ENCODE measurements around the gene CGA. TPM values are rescaled to one million over a fixed set of nuclear protein-coding genes. Genes with fewer than 3 reads are reported as not detected.

The CGA gene
- total and polyA plus RNA-seq, 10 donors, result not detected

DNA sequence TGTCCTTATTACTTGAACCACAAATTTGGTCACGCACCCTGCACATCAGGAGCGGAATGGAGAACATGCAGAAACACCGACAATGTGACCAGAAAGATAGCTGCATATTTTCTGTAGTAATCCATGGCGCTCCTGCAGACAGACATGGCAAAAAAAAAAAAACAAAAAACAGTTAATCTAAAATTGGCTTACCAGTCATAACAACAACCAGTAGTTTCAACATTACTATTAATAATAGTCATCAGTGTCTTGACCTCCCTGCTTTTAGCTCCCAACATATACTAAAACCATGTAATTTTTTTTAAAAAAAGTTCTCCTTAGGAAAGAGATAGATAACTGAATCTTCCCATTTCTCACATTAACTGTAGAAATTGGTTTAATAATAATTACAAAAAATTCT lies 6.8 kb downstream of the CGA start:
- Histone ChIP-seq H3K27ac (no peak overlapping the region), H3K4me1 (no peaks in the 10 kb centered on the region), H3K27me3 (replicated peaks in 1 of 7) (peaks cover 0 to 6% (median 0%) of the 10 kb centered on the region in 7 donors), H3K36me3 (no peaks in the 10 kb centered on the region), H3K9me3 (no peaks in the 10 kb centered on the region), H3K4me3 (no peak overlapping the region)
- intact Hi-C loops (cut with DNase I; ENCODE audit: low total_unique reads), result no loop called here
- no peak for DNase-seq
- no peak for TF ChIP-seq POLR2A (IDR thresholded peaks at IDR 0.05)
- TF ChIP-seq, protein P1, sequence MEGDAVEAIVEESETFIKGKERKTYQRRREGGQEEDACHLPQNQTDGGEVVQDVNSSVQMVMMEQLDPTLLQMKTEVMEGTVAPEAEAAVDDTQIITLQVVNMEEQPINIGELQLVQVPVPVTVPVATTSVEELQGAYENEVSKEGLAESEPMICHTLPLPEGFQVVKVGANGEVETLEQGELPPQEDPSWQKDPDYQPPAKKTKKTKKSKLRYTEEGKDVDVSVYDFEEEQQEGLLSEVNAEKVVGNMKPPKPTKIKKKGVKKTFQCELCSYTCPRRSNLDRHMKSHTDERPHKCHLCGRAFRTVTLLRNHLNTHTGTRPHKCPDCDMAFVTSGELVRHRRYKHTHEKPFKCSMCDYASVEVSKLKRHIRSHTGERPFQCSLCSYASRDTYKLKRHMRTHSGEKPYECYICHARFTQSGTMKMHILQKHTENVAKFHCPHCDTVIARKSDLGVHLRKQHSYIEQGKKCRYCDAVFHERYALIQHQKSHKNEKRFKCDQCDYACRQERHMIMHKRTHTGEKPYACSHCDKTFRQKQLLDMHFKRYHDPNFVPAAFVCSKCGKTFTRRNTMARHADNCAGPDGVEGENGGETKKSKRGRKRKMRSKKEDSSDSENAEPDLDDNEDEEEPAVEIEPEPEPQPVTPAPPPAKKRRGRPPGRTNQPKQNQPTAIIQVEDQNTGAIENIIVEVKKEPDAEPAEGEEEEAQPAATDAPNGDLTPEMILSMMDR (IDR thresholded peaks at IDR 0.05 in 8 of 11, conservative IDR thresholded peaks at IDR 0.05 in 3 of 11), result no peak
- TF ChIP-seq POLR2AphosphoS5 (IDR thresholded peaks at IDR 0.05), result no peak
- 72 to 88% (median 85%) methylated on average over 4 of the region's 4 CpGs for WGBS, 5 donors

DNA sequence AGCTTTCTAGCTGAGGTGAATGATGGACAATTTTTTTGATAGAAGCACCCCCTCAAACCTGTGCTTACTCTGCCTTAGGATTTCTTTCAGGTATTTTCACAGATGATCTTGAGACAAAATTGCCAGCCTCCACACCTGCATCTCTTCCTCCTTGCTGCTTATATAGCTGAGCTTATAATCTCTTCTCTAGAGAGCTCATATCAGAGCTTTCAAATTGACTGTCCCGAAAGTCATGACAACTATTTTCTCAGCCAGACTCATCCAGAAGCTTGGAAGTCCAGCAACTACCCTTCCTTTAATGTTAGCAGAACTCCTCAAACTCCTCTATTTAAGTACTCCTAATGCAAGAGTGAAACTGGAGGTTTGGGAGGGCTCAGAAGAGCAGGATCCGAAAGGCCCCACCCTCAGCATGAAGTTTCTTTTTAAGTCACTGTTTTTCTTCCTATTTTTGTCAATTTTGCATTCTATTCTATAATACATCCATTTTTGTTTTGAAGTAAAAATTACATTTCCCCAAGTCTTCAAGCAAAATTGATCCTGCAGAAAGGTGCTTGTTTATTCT lies 12.7 kb downstream of the CGA start:
- Histone ChIP-seq H3K27me3 (replicated peaks in 1 of 7) (peaks cover 0 to 6% (median 0%) of the 10 kb centered on the region in 7 donors), H3K4me3 (no peak overlapping the region), H3K27ac (no peak overlapping the region), H3K36me3 (no peaks in the 10 kb centered on the region), H3K4me1 (no peaks in the 10 kb centered on the region), H3K9me3 (no peaks in the 10 kb centered on the region)
- TF ChIP-seq, protein P1 (IDR thresholded peaks at IDR 0.05 in 8 of 11, conservative IDR thresholded peaks at IDR 0.05 in 3 of 11), result no peak
- TF ChIP-seq POLR2AphosphoS5 (IDR thresholded peaks at IDR 0.05), result no peak
- no peak for TF ChIP-seq POLR2A (IDR thresholded peaks at IDR 0.05)
- 67 to 81% (median 73%) methylated on average over 2 of the region's 2 CpGs for WGBS, 5 donors
- DNase-seq, result no peak
- intact Hi-C loops (cut with DNase I; ENCODE audit: low total_unique reads), result no loop called here

DNA sequence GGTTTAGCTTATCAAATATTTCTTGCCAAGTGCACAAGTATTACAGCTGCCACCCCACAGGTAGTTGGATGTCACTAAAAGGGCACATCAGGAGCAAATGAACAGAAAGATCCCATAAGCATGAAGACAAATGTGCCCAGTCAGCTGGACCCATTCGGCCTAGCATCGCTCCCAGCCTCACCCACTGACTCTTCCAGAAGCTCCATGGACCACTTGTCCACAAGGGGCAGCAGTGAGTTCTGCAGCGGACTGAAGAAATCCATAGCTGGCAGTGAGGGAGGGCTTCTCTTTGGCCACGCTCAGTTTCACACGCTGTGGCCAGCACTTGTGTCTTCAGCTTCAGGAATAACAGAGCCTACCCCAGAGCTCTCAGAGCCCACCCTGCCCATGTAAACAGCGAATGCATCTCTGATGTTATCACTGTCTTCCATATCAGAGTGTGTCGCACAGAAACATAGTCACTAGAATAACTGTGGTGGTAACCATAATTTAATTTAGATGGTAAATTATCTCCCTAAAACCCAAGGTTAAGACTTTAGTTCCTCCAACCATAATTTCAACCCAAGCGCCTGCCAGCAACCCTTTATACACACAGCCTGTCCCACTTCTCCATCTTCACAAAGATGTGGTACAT lies 15.8 kb downstream of the CGA start:
- no peak overlapping the region for H3K4me3 ChIP-seq
- peak; percentile 73 for DNase-seq

DNA sequence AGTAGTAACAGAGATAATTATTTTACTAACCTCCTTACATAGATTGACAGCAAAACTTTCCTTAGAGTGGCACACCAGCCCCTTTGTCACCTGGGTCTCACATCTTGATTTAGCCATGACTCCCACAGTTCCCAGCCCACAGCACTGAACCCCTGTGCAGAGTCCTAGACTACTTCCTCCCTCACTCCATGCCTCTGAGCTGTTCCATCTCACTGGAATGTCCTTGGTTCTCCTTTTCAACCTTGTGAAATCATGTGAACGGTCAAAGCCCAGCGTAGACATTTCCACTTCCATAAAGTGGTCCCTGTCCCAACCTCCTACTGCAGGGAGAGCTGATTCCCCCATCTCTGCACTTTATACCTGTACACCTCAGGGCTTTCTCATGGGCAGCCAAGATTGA lies 19.7 kb downstream of the CGA start:
- H3K4me3 ChIP-seq, result no peak overlapping the region
- DNase-seq, result no peak
- no peak overlapping the region for H3K27ac ChIP-seq
- H3K4me1 ChIP-seq, result no peaks in the 10 kb centered on the region
- H3K36me3 ChIP-seq, result no peaks in the 10 kb centered on the region
- intact Hi-C loops (cut with DNase I; ENCODE audit: low total_unique reads), result no loop called here
- TF ChIP-seq, protein P1 (IDR thresholded peaks at IDR 0.05 in 8 of 11, conservative IDR thresholded peaks at IDR 0.05 in 3 of 11), result no peak
- TF ChIP-seq POLR2A (IDR thresholded peaks at IDR 0.05), result no peak
- TF ChIP-seq POLR2AphosphoS5 (IDR thresholded peaks at IDR 0.05), result no peak
- 44 to 86% (median 58%) methylated on average over 2 of the region's 2 CpGs for WGBS, 5 donors
- no peaks in the 10 kb centered on the region for H3K27me3 ChIP-seq (replicated peaks in 1 of 7)
- no peaks in the 10 kb centered on the region for H3K9me3 ChIP-seq

More for the DNA sequence above, 15.8 kb downstream of the CGA start:
- 43 to 52% (median 49%) methylated on average over 8 of the region's 8 CpGs for WGBS, 5 donors
- H3K27ac ChIP-seq, result no peak overlapping the region
- no peaks in the 10 kb centered on the region for H3K27me3 ChIP-seq (replicated peaks in 1 of 7)
- no peaks in the 10 kb centered on the region for H3K9me3 ChIP-seq
- intact Hi-C loops (cut with DNase I; ENCODE audit: low total_unique reads), result no loop called here
- TF ChIP-seq POLR2A (IDR thresholded peaks at IDR 0.05) (no peak), POLR2AphosphoS5 (IDR thresholded peaks at IDR 0.05) (no peak)
- TF ChIP-seq, protein P1 (IDR thresholded peaks at IDR 0.05 in 8 of 11, conservative IDR thresholded peaks at IDR 0.05 in 3 of 11), result peak in 10 of 11 experiments; percentile 14 to 87 (median 70)
- no peaks in the 10 kb centered on the region for H3K4me1 ChIP-seq
- no peaks in the 10 kb centered on the region for H3K36me3 ChIP-seq
